Measurements from ENCODE around the gene HCRT. TPM values are rescaled to one million over a fixed set of nuclear protein-coding genes. Genes with fewer than 3 reads are reported as not detected.
A peak's percentile ranks its signal among the peaks of the same experiment; 100 is the strongest.

HCRT gene
- total RNA-seq, 4 donors from 2014 or later = not detected

DNA sequence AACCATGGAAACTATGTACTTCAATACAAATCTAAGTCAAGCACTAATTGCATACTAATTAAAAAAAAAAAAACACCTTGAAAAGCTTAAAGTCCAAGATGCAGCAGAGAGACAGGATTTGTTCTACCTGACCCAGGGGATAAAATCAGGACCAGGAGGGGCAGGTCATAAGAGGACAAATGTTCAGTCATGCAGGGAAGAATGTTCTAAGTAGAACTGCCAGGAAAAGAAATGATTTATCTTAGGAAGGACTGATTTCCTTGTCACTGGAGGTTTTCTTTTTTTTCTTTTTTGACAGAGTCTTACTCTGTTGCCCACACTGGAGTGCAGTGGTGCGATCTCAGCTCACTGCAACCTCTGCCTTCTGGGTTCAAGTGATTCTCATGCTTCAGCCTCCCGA is 18.1 kb upstream of the HCRT start:
- Histone ChIP-seq H3K4me1 (peaks cover 0 to 15% (median 7%) of the 10 kb centered on the region in 4 donors), H3K4me3 (no peak overlapping the region), H3K27ac (no peak overlapping the region), H3K36me3 (peaks cover 0 to 41% (median 10%) of the 10 kb centered on the region in 4 donors), H3K27me3 (no peaks in the 10 kb centered on the region), H3K9me3 (no peaks in the 10 kb centered on the region)
- no peak for DNase-seq
- WGBS, 2 donors (ENCODE audit: low coverage in 1 of 2) = 100% methylated on average over 1 to 2 of the region's 2 CpGs
- intact Hi-C loops (cut with DNase I; ENCODE audit: low total_unique reads) (loop anchor here (10.0 kb wide), 1 partner anchor 1991 kb away; the partner anchor contains the start of gene ATXN7L3), in situ Hi-C loops (cut with MboI; ENCODE audit: low pct_ligation_motif_present in 1 of 4, low pct_unique_long_range_greater_than_20kb in 1 of 4, low sequenced_read_pairs in 3 of 4) (no loop called here)
- TF ChIP-seq EP300 (IDR thresholded peaks at IDR 0.05; ENCODE audit: low read depth) = no peak
- TF ChIP-seq, protein P1, sequence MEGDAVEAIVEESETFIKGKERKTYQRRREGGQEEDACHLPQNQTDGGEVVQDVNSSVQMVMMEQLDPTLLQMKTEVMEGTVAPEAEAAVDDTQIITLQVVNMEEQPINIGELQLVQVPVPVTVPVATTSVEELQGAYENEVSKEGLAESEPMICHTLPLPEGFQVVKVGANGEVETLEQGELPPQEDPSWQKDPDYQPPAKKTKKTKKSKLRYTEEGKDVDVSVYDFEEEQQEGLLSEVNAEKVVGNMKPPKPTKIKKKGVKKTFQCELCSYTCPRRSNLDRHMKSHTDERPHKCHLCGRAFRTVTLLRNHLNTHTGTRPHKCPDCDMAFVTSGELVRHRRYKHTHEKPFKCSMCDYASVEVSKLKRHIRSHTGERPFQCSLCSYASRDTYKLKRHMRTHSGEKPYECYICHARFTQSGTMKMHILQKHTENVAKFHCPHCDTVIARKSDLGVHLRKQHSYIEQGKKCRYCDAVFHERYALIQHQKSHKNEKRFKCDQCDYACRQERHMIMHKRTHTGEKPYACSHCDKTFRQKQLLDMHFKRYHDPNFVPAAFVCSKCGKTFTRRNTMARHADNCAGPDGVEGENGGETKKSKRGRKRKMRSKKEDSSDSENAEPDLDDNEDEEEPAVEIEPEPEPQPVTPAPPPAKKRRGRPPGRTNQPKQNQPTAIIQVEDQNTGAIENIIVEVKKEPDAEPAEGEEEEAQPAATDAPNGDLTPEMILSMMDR (IDR thresholded peaks at IDR 0.05) = no peak
- no peak for TF ChIP-seq POLR2AphosphoS5 (IDR thresholded peaks at IDR 0.05)
- TF ChIP-seq POLR2A (IDR thresholded peaks at IDR 0.05) = no peak

DNA sequence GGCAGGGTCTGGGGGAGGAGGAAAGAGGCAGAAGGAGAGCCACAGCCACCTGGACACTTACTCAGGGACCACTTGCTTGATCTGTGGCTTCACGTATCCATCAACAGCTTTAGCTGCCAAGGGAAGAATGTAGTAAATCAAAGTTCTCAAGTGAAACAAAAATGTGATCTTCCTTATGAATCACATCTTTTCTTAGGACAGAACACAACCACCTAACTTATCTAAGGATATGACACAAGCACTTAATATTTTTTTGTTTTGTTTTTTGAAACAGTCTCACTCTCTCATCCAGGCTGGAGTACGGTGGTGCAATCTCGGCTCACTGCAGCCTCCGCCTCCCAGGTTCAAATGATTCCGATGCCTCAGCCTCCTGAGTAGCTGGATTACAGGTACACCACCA is 17.4 kb upstream of the HCRT start:
- no peaks in the 10 kb centered on the region for H3K27me3 ChIP-seq
- TF ChIP-seq POLR2AphosphoS5 (IDR thresholded peaks at IDR 0.05) (no peak), POLR2A (IDR thresholded peaks at IDR 0.05) (no peak)
- TF ChIP-seq, protein P1 (IDR thresholded peaks at IDR 0.05) = no peak
- no peak overlapping the region for H3K27ac ChIP-seq
- H3K4me3 ChIP-seq = no peak overlapping the region
- no peaks in the 10 kb centered on the region for H3K9me3 ChIP-seq
- intact Hi-C loops (cut with DNase I; ENCODE audit: low total_unique reads) = loop anchor here (10.0 kb wide), 1 partner anchor 1992 kb away; the partner anchor contains the start of gene ATXN7L3
- WGBS, 2 donors (ENCODE audit: low coverage in 1 of 2) = 94 to 97% methylated on average over 4 to 5 of the region's 5 CpGs
- DNase-seq = no peak
- peaks cover 0 to 40% (median 10%) of the 10 kb centered on the region in 4 donors for H3K36me3 ChIP-seq
- in situ Hi-C loops (cut with MboI; ENCODE audit: low pct_ligation_motif_present in 1 of 4, low pct_unique_long_range_greater_than_20kb in 1 of 4, low sequenced_read_pairs in 3 of 4) = no loop called here
- H3K4me1 ChIP-seq = peaks cover 0 to 15% (median 7%) of the 10 kb centered on the region in 4 donors

DNA sequence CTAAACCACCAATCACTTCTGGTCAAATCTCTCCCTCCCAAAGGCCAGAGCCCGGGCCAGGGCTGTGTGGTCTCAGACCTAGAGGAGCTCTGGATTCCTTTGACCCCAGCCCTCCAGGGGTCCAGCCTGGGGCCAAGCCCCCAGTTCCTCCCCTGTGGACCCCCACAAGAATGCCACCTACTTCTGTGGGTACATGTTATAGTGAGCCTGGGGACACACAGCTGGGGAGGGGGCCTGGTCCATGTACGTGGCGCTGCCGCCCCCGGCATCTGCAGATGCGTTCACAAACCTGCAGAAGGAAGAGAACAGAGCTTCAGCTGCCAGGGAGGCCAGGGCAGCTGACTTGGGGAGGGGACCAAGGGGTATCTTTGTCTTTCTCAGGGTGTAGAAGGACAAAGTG is 16.9 kb upstream of the HCRT start:
- TF ChIP-seq POLR2AphosphoS5 (IDR thresholded peaks at IDR 0.05) = no peak
- TF ChIP-seq, protein P1 (IDR thresholded peaks at IDR 0.05) = no peak
- no peak for TF ChIP-seq POLR2A (IDR thresholded peaks at IDR 0.05)
- TF ChIP-seq EP300 (IDR thresholded peaks at IDR 0.05; ENCODE audit: low read depth) = no peak
- H3K9me3 ChIP-seq = no peaks in the 10 kb centered on the region
- H3K27ac ChIP-seq = no peak overlapping the region
- DNase-seq = no peak
- H3K4me3 ChIP-seq = no peak overlapping the region
- 93% methylated on average over 6 of the region's 6 CpGs; no CpG with 5 or more reads in 1 of the 2 donors for WGBS, 2 donors (ENCODE audit: low coverage in 1 of 2)
- peaks cover 0 to 35% (median 10%) of the 10 kb centered on the region in 4 donors for H3K36me3 ChIP-seq
- H3K4me1 ChIP-seq = peaks cover 0 to 15% (median 7%) of the 10 kb centered on the region in 4 donors
- no peaks in the 10 kb centered on the region for H3K27me3 ChIP-seq
- in situ Hi-C loops (cut with MboI; ENCODE audit: low pct_ligation_motif_present in 1 of 4, low pct_unique_long_range_greater_than_20kb in 1 of 4, low sequenced_read_pairs in 3 of 4) (no loop called here), intact Hi-C loops (cut with DNase I; ENCODE audit: low total_unique reads) (loop anchor here (10.0 kb wide), 1 partner anchor 1993 kb away; the partner anchor contains the start of gene ATXN7L3)

DNA sequence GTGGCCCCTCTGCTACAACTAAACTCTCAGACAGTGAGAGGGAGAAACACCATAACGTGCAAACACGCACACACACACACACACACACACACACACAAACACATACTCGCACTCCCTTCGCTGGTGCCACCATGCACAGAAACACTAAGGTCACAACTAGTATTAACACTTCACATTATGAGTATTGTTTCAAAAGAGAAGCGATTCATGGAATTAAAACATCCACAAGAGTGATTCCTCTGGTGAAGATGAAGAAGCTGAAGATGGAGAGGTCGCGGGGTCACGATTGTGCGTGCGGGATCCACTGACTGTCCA is 16.2 kb upstream of the HCRT start:
- 84% methylated on average over 10 of the region's 10 CpGs for WGBS, 2 donors (ENCODE audit: low coverage in 1 of 2)
- Histone ChIP-seq H3K27ac (peak overlapping the region in 1 of 4 donors; percentile 52), H3K27me3 (no peaks in the 10 kb centered on the region), H3K9me3 (no peaks in the 10 kb centered on the region), H3K4me1 (peaks cover 0 to 15% (median 7%) of the 10 kb centered on the region in 4 donors), H3K36me3 (peaks cover 0 to 28% (median 7%) of the 10 kb centered on the region in 4 donors), H3K4me3 (no peak overlapping the region)
- in situ Hi-C loops (cut with MboI; ENCODE audit: low pct_ligation_motif_present in 1 of 4, low pct_unique_long_range_greater_than_20kb in 1 of 4, low sequenced_read_pairs in 3 of 4) (no loop called here), intact Hi-C loops (cut with DNase I; ENCODE audit: low total_unique reads) (loop anchor here (10.0 kb wide), 1 partner anchor 1993 kb away; the partner anchor contains the start of gene ATXN7L3)
- no peak for DNase-seq
- no peak for TF ChIP-seq POLR2A (IDR thresholded peaks at IDR 0.05)
- TF ChIP-seq, protein P1 (IDR thresholded peaks at IDR 0.05) = no peak
- no peak for TF ChIP-seq POLR2AphosphoS5 (IDR thresholded peaks at IDR 0.05)
- TF ChIP-seq EP300 (IDR thresholded peaks at IDR 0.05; ENCODE audit: low read depth) = no peak

Measured in transverse colon (tissue), 4 donors.